ENCODE results near the gene FAM227A. TPM values are rescaled to one million over a fixed set of nuclear protein-coding genes. Genes with fewer than 3 reads are reported as not detected.
"Not testable (repeated sequence)": the region's sequence is repeated elsewhere in the genome, so short reads cannot be mapped to it uniquely, and the experiment has no call there.

The FAM227A gene
- total RNA-seq, 1 donor from 2014 or later: 0.43 TPM

DNA sequence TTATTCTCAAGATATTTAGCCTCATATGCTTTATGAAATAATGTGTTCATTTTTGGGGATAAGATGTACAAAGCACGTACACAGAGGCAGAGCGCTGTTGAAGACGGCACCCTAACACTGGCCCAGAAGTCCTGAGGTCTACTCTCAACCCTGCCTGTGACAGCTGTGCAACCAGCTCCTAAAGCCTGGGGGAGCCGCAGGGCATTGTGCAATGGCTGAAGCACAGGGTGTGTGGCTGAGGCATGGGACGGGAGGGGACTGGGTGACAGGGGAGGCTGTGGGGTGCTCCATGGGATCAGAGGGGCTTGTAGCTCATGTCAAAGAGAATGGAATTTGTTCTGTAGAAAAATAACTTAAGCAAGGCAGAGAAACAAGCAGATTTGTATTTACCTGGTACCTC lies 27.7 kb downstream of the FAM227A start:
- DNase-seq (ENCODE audit: low spot score in 2 of 2): no peak
- H3K4me1 ChIP-seq: no peaks in the 10 kb centered on the region
- H3K36me3 ChIP-seq: no peaks in the 10 kb centered on the region
- no peaks in the 10 kb centered on the region for H3K9me3 ChIP-seq
- TF ChIP-seq, protein P1, sequence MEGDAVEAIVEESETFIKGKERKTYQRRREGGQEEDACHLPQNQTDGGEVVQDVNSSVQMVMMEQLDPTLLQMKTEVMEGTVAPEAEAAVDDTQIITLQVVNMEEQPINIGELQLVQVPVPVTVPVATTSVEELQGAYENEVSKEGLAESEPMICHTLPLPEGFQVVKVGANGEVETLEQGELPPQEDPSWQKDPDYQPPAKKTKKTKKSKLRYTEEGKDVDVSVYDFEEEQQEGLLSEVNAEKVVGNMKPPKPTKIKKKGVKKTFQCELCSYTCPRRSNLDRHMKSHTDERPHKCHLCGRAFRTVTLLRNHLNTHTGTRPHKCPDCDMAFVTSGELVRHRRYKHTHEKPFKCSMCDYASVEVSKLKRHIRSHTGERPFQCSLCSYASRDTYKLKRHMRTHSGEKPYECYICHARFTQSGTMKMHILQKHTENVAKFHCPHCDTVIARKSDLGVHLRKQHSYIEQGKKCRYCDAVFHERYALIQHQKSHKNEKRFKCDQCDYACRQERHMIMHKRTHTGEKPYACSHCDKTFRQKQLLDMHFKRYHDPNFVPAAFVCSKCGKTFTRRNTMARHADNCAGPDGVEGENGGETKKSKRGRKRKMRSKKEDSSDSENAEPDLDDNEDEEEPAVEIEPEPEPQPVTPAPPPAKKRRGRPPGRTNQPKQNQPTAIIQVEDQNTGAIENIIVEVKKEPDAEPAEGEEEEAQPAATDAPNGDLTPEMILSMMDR (IDR thresholded peaks at IDR 0.05): no peak
- H3K27ac ChIP-seq: no peak overlapping the region
- no peaks in the 10 kb centered on the region for H3K27me3 ChIP-seq
- intact Hi-C loops (cut with DNase I): no loop called here
- no peak overlapping the region for H3K4me3 ChIP-seq

DNA sequence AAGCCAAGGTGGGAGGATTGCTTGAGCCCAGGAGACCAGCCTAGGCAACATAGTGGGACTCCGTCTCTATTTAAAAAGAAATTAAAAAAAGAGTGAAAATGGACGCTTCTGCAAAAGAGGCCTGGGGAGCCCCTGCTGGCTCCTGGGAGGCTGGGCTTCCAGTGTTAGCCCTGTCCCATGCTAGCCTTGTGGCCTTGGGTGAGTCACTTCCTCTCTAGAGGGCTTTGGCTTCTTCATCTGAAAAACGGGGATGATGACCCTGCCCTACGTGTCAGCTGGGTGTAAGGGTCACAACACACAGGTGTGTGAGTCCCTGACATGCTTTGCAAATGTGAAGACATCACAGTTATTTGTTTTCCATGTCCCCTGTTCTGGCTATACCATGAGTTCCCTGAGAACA lies 32.8 kb downstream of the FAM227A start:
- no peak for DNase-seq (ENCODE audit: low spot score in 2 of 2)
- intact Hi-C loops (cut with DNase I): no loop called here
- Histone ChIP-seq H3K4me1 (no peaks in the 10 kb centered on the region), H3K27ac (no peak overlapping the region), H3K27me3 (no peaks in the 10 kb centered on the region), H3K36me3 (no peaks in the 10 kb centered on the region), H3K4me3 (no peak overlapping the region), H3K9me3 (no peaks in the 10 kb centered on the region)
- TF ChIP-seq, protein P1 (IDR thresholded peaks at IDR 0.05): no peak

DNA sequence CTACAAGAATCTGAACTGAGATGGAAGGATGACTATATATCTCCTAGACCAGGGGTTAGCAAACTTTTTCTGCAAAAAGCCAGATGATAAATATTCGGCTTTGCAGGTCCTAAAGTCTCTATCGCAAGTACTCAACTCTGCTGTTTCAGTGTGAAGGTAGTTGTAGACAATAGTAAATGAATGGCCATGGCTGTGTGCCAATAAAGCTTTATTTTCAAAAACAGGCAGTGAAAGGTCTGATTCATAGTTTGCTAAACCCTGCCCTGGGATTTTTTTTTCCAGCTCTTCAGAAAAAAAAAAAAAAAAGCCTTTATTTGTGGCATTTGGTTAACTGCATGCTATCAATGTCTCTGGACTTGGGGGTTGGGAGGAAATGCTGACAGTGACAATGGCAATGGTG lies 37.5 kb downstream of the FAM227A start:
- H3K36me3 ChIP-seq: no peaks in the 10 kb centered on the region
- H3K4me3 ChIP-seq: no peak overlapping the region
- no peaks in the 10 kb centered on the region for H3K27me3 ChIP-seq
- no peak for DNase-seq (ENCODE audit: low spot score in 2 of 2)
- intact Hi-C loops (cut with DNase I): no loop called here
- no peaks in the 10 kb centered on the region for H3K4me1 ChIP-seq
- no peak overlapping the region for H3K27ac ChIP-seq
- H3K9me3 ChIP-seq: no peaks in the 10 kb centered on the region
- TF ChIP-seq, protein P1 (IDR thresholded peaks at IDR 0.05): no peak

DNA sequence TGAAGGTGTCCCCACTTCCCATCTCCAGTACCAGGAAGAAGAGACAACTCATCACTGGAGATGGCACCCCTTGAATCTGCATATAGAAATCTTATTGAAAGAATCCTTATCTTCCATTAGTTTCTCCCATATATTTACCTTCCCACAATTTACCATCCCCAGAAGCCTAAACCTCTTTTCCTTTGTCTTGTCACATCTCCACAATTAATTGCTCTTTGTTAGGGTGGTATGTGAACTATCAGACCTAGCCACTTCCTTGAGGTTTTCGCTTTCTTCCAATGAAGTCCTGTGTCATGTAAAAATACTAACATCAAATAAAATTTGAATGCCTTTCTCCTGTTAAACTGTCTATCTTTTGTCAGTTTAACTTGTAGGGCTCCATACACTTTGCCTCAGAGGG lies 37.9 kb downstream of the FAM227A start:
- intact Hi-C loops (cut with DNase I): no loop called here
- H3K27me3 ChIP-seq: no peaks in the 10 kb centered on the region
- DNase-seq (ENCODE audit: low spot score in 2 of 2): no peak
- no peaks in the 10 kb centered on the region for H3K4me1 ChIP-seq
- no peaks in the 10 kb centered on the region for H3K36me3 ChIP-seq
- no peak overlapping the region for H3K27ac ChIP-seq
- TF ChIP-seq, protein P1 (IDR thresholded peaks at IDR 0.05): no peak
- no peaks in the 10 kb centered on the region for H3K9me3 ChIP-seq
- no peak overlapping the region for H3K4me3 ChIP-seq

DNA sequence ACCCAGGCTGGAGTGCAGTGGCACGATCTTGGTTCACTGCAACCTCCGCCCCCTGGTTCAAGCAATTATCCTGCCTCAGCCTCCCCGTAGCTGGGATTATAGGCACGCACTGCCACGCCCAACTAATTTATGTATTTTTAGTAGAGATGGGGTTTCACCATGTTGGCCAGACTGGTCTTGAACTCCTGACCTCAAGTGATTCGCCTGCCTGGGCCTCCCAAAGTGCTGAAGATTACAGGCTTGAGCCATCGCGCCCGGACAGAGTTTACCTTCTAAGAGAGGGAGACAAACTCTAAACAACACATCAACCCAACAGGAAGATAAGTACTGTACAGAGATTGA lies 41.2 kb downstream of the FAM227A start:
- H3K27ac ChIP-seq; H3K9me3 ChIP-seq; H3K27me3 ChIP-seq; H3K36me3 ChIP-seq; H3K4me1 ChIP-seq; DNase-seq (ENCODE audit: low spot score in 2 of 2); H3K4me3 ChIP-seq; intact Hi-C loops (cut with DNase I): not testable (repeated sequence)

DNA sequence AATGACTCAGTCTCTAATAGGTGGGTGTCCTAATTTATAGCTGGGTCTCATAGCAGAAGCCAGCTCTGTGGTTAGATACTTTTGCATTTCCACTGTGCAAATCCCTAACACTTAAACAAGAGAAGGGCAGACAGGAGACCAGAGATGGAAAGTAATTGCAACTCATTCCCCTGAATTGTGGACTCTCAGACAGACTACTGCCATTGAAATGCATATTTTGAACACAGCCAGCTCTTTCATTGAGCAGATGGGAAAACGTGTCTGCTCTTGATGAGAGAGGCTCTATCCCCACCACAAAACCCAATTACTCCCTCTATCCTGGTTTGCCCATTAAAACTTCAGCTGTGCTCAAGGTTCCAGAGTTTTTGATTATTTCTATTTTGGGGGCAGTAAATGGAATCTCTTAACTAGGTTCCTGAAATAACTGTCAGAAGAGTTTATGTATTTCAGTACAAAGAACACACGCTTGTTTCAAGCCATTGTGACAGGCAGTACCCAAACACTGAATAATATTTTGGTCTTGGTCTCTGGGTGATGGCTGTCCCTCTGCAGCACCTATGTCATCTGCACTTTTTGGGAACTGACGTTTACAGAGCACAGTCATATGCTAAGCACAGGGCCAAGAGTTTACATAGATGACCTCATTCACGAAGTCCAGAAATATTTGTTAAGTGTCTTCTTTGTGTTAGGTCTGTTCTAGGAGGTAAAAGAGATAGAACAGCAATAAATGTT lies 41.7 kb downstream of the FAM227A start:
- Histone ChIP-seq H3K9me3 (no peaks in the 10 kb centered on the region), H3K27me3 (no peaks in the 10 kb centered on the region), H3K27ac (no peak overlapping the region), H3K4me3 (no peak overlapping the region), H3K4me1 (no peaks in the 10 kb centered on the region), H3K36me3 (no peaks in the 10 kb centered on the region)
- TF ChIP-seq, protein P1 (IDR thresholded peaks at IDR 0.05): no peak
- intact Hi-C loops (cut with DNase I): no loop called here
- DNase-seq (ENCODE audit: low spot score in 2 of 2): no peak

All from ascending aorta (tissue), 2 donors.